SU-DHL-6 (cell line): ENCODE data around the gene CDK11B.
"Not testable (repeated sequence)": the region's sequence is repeated elsewhere in the genome, so short reads cannot be mapped to it uniquely, and the experiment has no call there.

Source experiments
- EZH2phosphoT487 ChIP-seq: fragments of 200-600 bp; sonication (generic), shearing (Covaris generic); conservative IDR thresholded peaks from 2 replicates; pipeline ENCODE4 v1.6.1; 2018; ENCODE audit warnings: mild to moderate bottlenecking, antibody characterized with exemption, low read length, moderate library complexity, mixed read lengths
- TF ChIP-seq, protein P1 (sequence below): fragments of 200-600 bp; sonication (generic); IDR thresholded peaks from one replicate; pipeline ENCODE4 v1.5.1; 2017; ENCODE audit warnings: antibody characterized with exemption, mild to moderate bottlenecking, low read length, moderate library complexity; ENCODE audit not compliant: insufficient read depth, poor library complexity, severe bottlenecking

DNA sequence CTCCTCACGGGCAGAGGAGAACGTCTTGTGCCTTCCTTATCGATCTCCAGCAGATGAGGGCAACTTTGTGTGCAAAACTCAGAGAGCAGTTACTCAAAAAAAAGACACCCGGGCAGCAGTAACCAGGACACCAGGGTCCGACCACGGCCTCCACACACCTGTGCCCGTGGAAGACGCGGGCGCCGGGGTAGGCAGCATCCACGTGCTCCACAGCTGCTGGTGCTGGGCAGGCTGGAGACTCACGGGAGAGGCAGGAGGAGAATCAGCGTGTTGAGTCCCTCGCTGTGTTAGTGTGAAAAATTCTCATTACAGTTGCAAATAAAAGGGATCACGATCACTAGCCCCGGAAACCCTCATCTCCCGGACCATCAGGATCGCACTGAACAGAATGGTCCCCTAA, 40.3 kb upstream of the CDK11B start:
- TF ChIP-seq EZH2phosphoT487, result not testable (repeated sequence)
- TF ChIP-seq, protein P1, sequence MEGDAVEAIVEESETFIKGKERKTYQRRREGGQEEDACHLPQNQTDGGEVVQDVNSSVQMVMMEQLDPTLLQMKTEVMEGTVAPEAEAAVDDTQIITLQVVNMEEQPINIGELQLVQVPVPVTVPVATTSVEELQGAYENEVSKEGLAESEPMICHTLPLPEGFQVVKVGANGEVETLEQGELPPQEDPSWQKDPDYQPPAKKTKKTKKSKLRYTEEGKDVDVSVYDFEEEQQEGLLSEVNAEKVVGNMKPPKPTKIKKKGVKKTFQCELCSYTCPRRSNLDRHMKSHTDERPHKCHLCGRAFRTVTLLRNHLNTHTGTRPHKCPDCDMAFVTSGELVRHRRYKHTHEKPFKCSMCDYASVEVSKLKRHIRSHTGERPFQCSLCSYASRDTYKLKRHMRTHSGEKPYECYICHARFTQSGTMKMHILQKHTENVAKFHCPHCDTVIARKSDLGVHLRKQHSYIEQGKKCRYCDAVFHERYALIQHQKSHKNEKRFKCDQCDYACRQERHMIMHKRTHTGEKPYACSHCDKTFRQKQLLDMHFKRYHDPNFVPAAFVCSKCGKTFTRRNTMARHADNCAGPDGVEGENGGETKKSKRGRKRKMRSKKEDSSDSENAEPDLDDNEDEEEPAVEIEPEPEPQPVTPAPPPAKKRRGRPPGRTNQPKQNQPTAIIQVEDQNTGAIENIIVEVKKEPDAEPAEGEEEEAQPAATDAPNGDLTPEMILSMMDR, result not testable (repeated sequence)
